ENCODE data around the gene SCGB1C1. TPM values are rescaled to one million over a fixed set of nuclear protein-coding genes. Genes with fewer than 3 reads are reported as not detected.

Gene SCGB1C1
- total RNA-seq, 1 donor from 2014 or later: not detected

- H3K27me3 Mint-ChIP-seq (ENCODE audit: unreplicated experiment): peaks cover 25% of the 10 kb centered on the region
Observed at GRCh38 chr11:208181-208916, 15.5 kb downstream of the SCGB1C1 start.

GRCh38 chr11:208917-209260, 16.0 kb downstream of the SCGB1C1 start:
- Mint-ChIP-seq H3K9me3 (ENCODE audit: unreplicated experiment) (no peaks in the 10 kb centered on the region), H3K4me3 (ENCODE audit: unreplicated experiment) (peak overlapping the region; percentile 99), H3K4me1 (ENCODE audit: unreplicated experiment) (peaks cover 26% of the 10 kb centered on the region), H3K36me3 (ENCODE audit: low read depth, unreplicated experiment) (peaks cover 23% of the 10 kb centered on the region), H3K27ac (ENCODE audit: unreplicated experiment) (peak overlapping the region; percentile 72), H3K27me3 (ENCODE audit: unreplicated experiment) (peaks cover 25% of the 10 kb centered on the region)
- DNase-seq (ENCODE audit: low spot score): no peak
- no peak for TF ChIP-seq CTCF (IDR thresholded peaks at IDR 0.05; ENCODE audit: unreplicated experiment)

More at GRCh38 chr11:208181-208916, 15.5 kb downstream of the SCGB1C1 start:
- no peak for TF ChIP-seq CTCF (IDR thresholded peaks at IDR 0.05; ENCODE audit: unreplicated experiment)
- Mint-ChIP-seq H3K4me3 (ENCODE audit: unreplicated experiment) (peak overlapping the region; percentile 99), H3K9me3 (ENCODE audit: unreplicated experiment) (no peaks in the 10 kb centered on the region), H3K4me1 (ENCODE audit: unreplicated experiment) (peaks cover 30% of the 10 kb centered on the region), H3K36me3 (ENCODE audit: low read depth, unreplicated experiment) (peaks cover 25% of the 10 kb centered on the region), H3K27ac (ENCODE audit: unreplicated experiment) (peak overlapping the region; percentile 98)
- DNase-seq (ENCODE audit: low spot score): peak; percentile 77

- Mint-ChIP-seq H3K27ac (ENCODE audit: unreplicated experiment) (peak overlapping the region; percentile 52), H3K27me3 (ENCODE audit: unreplicated experiment) (peaks cover 23% of the 10 kb centered on the region), H3K4me1 (ENCODE audit: unreplicated experiment) (peaks cover 25% of the 10 kb centered on the region), H3K4me3 (ENCODE audit: unreplicated experiment) (peak overlapping the region; percentile 99), H3K36me3 (ENCODE audit: low read depth, unreplicated experiment) (peaks cover 22% of the 10 kb centered on the region), H3K9me3 (ENCODE audit: unreplicated experiment) (no peaks in the 10 kb centered on the region)
- no peak for TF ChIP-seq CTCF (IDR thresholded peaks at IDR 0.05; ENCODE audit: unreplicated experiment)
- DNase-seq (ENCODE audit: low spot score): no peak
Observed at GRCh38 chr11:209275-210121, 16.6 kb downstream of the SCGB1C1 start.

GRCh38 chr11:210122-210802, 17.4 kb downstream of the SCGB1C1 start:
- H3K36me3 Mint-ChIP-seq (ENCODE audit: low read depth, unreplicated experiment): peaks cover 27% of the 10 kb centered on the region
- no peak for TF ChIP-seq CTCF (IDR thresholded peaks at IDR 0.05; ENCODE audit: unreplicated experiment)
- H3K9me3 Mint-ChIP-seq (ENCODE audit: unreplicated experiment): no peaks in the 10 kb centered on the region
- H3K27ac Mint-ChIP-seq (ENCODE audit: unreplicated experiment): peak overlapping the region; percentile 52
- peak overlapping the region; percentile 99 for H3K4me3 Mint-ChIP-seq (ENCODE audit: unreplicated experiment)
- DNase-seq (ENCODE audit: low spot score): no peak
- H3K4me1 Mint-ChIP-seq (ENCODE audit: unreplicated experiment): peaks cover 25% of the 10 kb centered on the region
- H3K27me3 Mint-ChIP-seq (ENCODE audit: unreplicated experiment): peaks cover 23% of the 10 kb centered on the region

All from endothelial cell (in vitro differentiated cells).